ENCODE measurements around the gene FIBP. TPM values are rescaled to one million over a fixed set of nuclear protein-coding genes. Genes with fewer than 3 reads are reported as not detected.
A peak's percentile ranks its signal among the peaks of the same experiment; 100 is the strongest.

FIBP gene
- total and polyA plus RNA-seq, 2 experiments from 2014 or later, result 200 to 201 TPM

DNA sequence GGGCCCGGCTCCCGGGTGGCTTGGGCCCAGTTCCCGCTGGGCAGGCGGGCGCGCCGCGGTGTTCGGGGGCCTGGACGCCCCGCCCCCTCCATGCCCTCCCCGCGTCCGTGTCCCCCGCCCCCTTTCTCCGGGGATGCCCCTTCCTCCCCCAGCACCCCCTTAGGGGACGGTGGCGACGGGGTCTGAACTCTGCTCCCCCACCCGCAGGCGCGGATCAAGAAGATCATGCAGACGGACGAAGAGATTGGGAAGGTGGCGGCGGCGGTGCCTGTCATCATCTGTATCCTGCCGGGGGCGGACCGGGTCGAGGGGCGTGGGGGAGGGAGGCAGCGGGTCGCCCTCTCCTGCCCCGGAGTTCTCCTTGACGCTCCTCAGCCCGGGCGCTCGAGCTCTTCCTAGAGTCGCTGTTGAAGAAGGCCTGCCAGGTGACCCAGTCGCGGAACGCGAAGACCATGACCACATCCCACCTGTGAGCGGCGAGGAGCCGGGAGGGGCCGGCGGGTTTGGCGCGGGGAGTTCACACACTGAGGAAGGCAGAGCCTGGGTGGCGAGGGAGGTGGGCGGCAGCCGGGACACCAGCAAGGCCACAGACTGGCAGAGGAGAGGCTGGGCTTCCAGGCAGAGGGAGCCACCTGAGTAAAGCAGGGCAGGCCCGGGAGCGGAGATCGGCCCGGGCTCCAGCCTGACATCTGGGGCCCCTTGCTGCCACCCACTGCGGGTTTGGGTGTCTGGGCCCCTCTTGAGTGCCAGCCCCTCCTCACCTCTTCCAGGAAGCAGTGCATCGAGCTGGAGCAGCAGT, 31.5 kb upstream of the FIBP start:
- Histone ChIP-seq H3K4me1 (ENCODE audit: insufficient read depth) (peaks cover 39% of the 10 kb centered on the region), H3K9me3 (ENCODE audit: low read depth) (no peaks in the 10 kb centered on the region), H3K36me3 (ENCODE audit: low read depth) (peaks cover 19% of the 10 kb centered on the region; the same call in 1 of the 2 replicates), H3K9me2 (ENCODE audit: insufficient read depth) (no peaks in the 10 kb centered on the region), H3K27me3 (replicated peaks; ENCODE audit: insufficient read depth) (no peaks in the 10 kb centered on the region), H2AFZ (peak overlapping the region; percentile 23), H3K79me2 (ENCODE audit: insufficient read depth) (peaks cover 67% of the 10 kb centered on the region), H4K20me1 (ENCODE audit: insufficient read depth) (no peaks in the 10 kb centered on the region), H3K27ac (peak overlapping the region; percentile 33), H3K4me3 (peak overlapping the region; percentile 93), H3K4me2 (ENCODE audit: unreplicated experiment) (peak overlapping the region; percentile 87), H3F3A (ENCODE audit: insufficient read depth) (peaks cover 49% of the 10 kb centered on the region), H3K9ac (peak overlapping the region; percentile 82)
- in situ Hi-C loops (cut with MboI), result no loop called here
- peak; percentile 44 for DNase-seq
- TF ChIP-seq EZH2phosphoT487 (IDR thresholded peaks at IDR 0.05; ENCODE audit: insufficient read depth, low read depth) (no peak), EZH2 (IDR thresholded peaks at IDR 0.05; ENCODE audit: insufficient read depth, poor library complexity, severe bottlenecking) (no peak)
- WGBS, 2 experiments (ENCODE audit: low coverage in 1 of 2, low lambda C conversion rate in 2 of 2, missing lambda C conversion rate in 2 of 2), result 0 to 1% methylated on average over 32 to 60 of the region's 60 CpGs

DNA sequence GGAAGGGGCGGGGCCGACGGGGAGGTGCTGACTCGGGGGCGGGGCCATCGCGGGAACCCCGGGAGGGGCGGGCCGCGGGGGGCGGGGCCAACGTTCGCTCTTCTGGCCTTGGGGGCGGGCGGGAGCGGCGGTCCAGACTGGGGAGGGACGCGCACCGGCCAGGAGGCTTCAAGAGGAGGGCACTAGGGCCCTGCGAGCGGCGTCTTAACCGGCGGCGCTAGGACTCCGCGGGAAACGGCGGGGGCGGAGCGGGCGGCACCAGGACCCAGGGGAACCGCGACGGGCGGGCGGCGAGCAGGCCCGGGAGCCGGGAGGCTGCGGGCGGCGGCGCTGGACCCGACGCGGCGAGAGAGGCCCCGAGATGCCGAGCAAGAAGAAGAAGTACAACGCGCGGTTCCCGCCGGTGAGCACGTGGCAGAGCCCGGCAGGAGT, 30.9 kb upstream of the FIBP start, which contains the start of gene DRAP1:
Gene DRAP1 (plus strand): TSS at position 286 of the 432 bp plus-strand sequence. CDS start 76 bp downstream, at position 362.
- Histone ChIP-seq H4K20me1 (ENCODE audit: insufficient read depth) (no peaks in the 10 kb centered on the region), H3K9me2 (ENCODE audit: insufficient read depth) (no peaks in the 10 kb centered on the region), H3K4me2 (ENCODE audit: unreplicated experiment) (peak within 1 kb of the TSS; percentile 87), H3K27ac (peak within 1 kb of the TSS; percentile 99), H3K27me3 (replicated peaks; ENCODE audit: insufficient read depth) (no peaks in the 10 kb centered on the region), H3K4me3 (peak within 1 kb of the TSS; percentile 93), H3K9me3 (ENCODE audit: low read depth) (no peaks in the 10 kb centered on the region), H3K79me2 (ENCODE audit: insufficient read depth) (peaks cover 67% of the 10 kb centered on the region), H2AFZ (peak within 1 kb of the TSS; percentile 23), H3K4me1 (ENCODE audit: insufficient read depth) (peaks cover 43% of the 10 kb centered on the region), H3K9ac (peak within 1 kb of the TSS; percentile 96), H3F3A (ENCODE audit: insufficient read depth) (peaks cover 53% of the 10 kb centered on the region), H3K36me3 (ENCODE audit: low read depth) (peaks cover 19% of the 10 kb centered on the region; the same call in 1 of the 2 replicates)
- TF ChIP-seq EZH2 (IDR thresholded peaks at IDR 0.05; ENCODE audit: insufficient read depth, poor library complexity, severe bottlenecking) (no peak), EZH2phosphoT487 (IDR thresholded peaks at IDR 0.05; ENCODE audit: insufficient read depth, low read depth) (no peak)
- WGBS, 2 experiments (ENCODE audit: low coverage in 1 of 2, low lambda C conversion rate in 2 of 2, missing lambda C conversion rate in 2 of 2), result 1 to 2% methylated on average over 21 to 51 of the region's 59 CpGs
- DNase-seq, result peak; percentile 100
- in situ Hi-C loops (cut with MboI), result no loop called here

DNA sequence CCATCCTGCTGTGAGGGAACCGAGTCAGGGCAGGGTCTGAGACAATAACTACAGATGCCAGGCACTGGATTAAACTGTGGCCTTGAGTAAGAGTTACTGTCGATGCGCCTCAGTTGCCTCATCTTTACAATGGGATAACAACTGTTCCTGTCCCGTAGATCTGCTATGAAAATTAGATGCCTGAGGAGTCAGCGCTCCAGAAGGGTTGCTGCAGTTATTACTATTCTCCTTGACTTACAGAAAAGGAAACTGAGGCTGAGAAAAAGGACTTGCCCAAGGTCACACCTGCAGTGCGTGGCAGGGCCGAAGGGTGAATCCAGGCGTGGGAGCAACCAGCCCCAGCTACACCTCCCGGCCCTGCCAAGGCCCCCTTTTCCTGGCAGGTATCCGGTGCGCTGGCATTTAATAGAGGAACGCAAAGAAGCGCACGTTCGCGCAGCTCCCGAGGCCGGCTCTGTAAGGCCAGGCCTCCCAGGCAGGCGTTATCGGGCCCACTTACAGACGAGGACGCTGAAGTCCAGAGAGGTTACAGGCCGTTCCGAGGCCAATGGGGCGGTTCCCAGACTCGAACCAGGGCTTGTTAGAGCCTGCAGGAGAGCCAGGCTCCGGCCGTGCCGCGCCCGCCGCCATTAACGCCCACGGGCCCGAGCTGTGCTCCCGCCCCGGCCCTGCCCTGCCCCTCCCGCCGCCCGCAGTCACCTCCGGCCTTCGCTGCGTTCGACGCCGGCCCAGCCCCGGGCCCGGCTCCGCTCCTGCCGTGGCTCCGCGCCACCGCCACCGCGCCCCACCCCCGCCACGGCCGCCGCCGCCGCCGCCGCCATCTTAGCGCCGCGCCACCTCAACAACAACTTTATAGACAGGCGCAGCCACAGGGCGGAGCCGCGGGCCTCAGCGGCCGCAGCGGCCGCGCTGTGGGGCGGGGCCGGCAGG, 30.2 kb upstream of the FIBP start, which contains the start of gene C11orf68:
Gene C11orf68 (minus strand): TSS at position 852 of the 930 bp plus-strand sequence. CDS start 31 bp downstream, at position 821.
- no peak for TF ChIP-seq EZH2phosphoT487 (IDR thresholded peaks at IDR 0.05; ENCODE audit: insufficient read depth, low read depth)
- TF ChIP-seq EZH2 (IDR thresholded peaks at IDR 0.05; ENCODE audit: insufficient read depth, poor library complexity, severe bottlenecking), result no peak
- in situ Hi-C loops (cut with MboI), result no loop called here
- peak within 1 kb of the TSS; percentile 99 for H3K27ac ChIP-seq
- H3K4me1 ChIP-seq (ENCODE audit: insufficient read depth), result peaks cover 49% of the 10 kb centered on the region
- H3K9ac ChIP-seq, result peak within 1 kb of the TSS; percentile 96
- H3K27me3 ChIP-seq (replicated peaks; ENCODE audit: insufficient read depth), result no peaks in the 10 kb centered on the region
- H3K79me2 ChIP-seq (ENCODE audit: insufficient read depth), result peaks cover 71% of the 10 kb centered on the region
- peak within 1 kb of the TSS; percentile 87 for H3K4me2 ChIP-seq (ENCODE audit: unreplicated experiment)
- H3K36me3 ChIP-seq (ENCODE audit: low read depth), result peaks cover 18% of the 10 kb centered on the region; the same call in 1 of the 2 replicates
- DNase-seq, result peak; percentile 70
- WGBS, 2 experiments (ENCODE audit: low coverage in 1 of 2, low lambda C conversion rate in 2 of 2, missing lambda C conversion rate in 2 of 2), result 5 to 8% methylated on average over 38 to 67 of the region's 77 CpGs
- H3K4me3 ChIP-seq, result peak within 1 kb of the TSS; percentile 93
- no peaks in the 10 kb centered on the region for H4K20me1 ChIP-seq (ENCODE audit: insufficient read depth)
- no peaks in the 10 kb centered on the region for H3K9me3 ChIP-seq (ENCODE audit: low read depth)
- peak within 1 kb of the TSS; percentile 23 for H2AFZ ChIP-seq
- peaks cover 57% of the 10 kb centered on the region for H3F3A ChIP-seq (ENCODE audit: insufficient read depth)
- no peaks in the 10 kb centered on the region for H3K9me2 ChIP-seq (ENCODE audit: insufficient read depth)

Measured in GM23248 (cell line).